Upper lobe of left lung (tissue), 4 donors: ENCODE data around the gene CLNS1A.

ENCODE experiments used
- CTCF ChIP-seq, 6 experiments: fragments of 450-650 bp in 4 of 6; fragments of 200-600 bp in 2 of 6; sonication (generic) in 2 of 6; IDR thresholded peaks; one replicate each; pipeline ENCODE4 v1.5.1; 2016 to 2019; ENCODE audit warnings: antibody characterized with exemption in 6 of 6
- EP300 ChIP-seq, 4 donors: sonication (generic); formaldehyde crosslinking; IDR thresholded peaks; one replicate each; pipeline ENCODE4 v1.5.1; 2017; ENCODE audit warnings: antibody characterized with exemption in 4 of 4, control low read depth in 2 of 4
- POLR2A ChIP-seq, 4 donors: fragments of 450-650 bp; IDR thresholded peaks; one replicate each; pipeline ENCODE4 v1.5.1; 2016 to 2017; ENCODE audit warnings: antibody characterized with exemption in 4 of 4, mild to moderate bottlenecking in 2 of 4
- POLR2AphosphoS5 ChIP-seq, 2 donors: sonication (generic); formaldehyde crosslinking; IDR thresholded peaks; one replicate each; pipeline ENCODE4 v1.5.1; 2017; ENCODE audit warnings: antibody characterized with exemption in 2 of 2

DNA sequence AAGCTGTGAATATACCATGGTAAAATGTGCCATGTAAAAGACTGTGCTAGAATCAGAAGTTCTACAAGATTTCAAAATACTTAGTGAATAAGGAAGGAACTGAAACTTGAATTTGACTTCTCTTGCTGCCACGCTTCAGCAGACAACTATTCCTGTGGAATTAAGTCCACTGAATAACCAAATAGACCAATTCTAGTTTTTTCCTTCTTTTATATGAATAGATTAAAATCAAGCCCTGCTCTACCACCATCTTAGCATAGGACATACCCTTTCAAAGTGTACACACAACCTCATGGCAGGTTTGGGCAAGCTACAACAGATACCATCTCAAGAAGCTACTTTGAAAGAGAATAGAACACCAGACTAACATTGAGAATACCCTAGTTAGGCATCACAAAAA, 23.4 kb upstream of the CLNS1A start:
- TF ChIP-seq CTCF (IDR thresholded peaks at IDR 0.05) (no peak), POLR2A (IDR thresholded peaks at IDR 0.05) (no peak), POLR2AphosphoS5 (IDR thresholded peaks at IDR 0.05) (no peak), EP300 (IDR thresholded peaks at IDR 0.05) (no peak)
